HG02970 (cell line): ENCODE data around the gene FAM219A.
"Not testable (repeated sequence)": the region's sequence is repeated elsewhere in the genome, so short reads cannot be mapped to it uniquely, and the experiment has no call there.

Source experiments
- ATAC-seq: cut with Tn5 transposase; IDR thresholded peaks from one replicate; pipeline ENCODE4 v1.9.1; 2021; ENCODE audit warnings: mild to moderate bottlenecking, moderate library complexity, moderate number of reproducible peaks; ENCODE audit not compliant: unreplicated experiment, low FRiP score

Gene FAM219A

DNA sequence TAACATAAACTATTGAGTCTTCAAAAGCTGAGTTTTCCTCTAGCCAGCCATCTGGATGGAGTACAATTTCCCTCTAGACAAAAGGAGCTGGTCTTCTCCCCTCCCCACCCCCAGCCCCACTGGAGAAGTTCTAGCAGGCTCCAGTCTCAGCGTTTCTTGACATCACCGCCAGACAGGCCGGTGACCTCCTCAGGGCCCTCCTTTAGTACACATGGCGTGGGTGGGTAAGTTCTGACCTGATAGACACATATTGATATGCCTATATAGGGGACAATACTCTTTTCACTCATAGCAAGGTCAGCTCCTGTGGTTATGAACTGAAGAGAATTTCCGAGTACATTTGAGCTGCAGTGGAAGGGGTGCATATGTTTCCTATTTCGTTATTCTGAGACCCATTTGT is 27.5 kb upstream of the FAM219A start:
- no peak for ATAC-seq

- ATAC-seq: no peak
Measured at GRCh38 chr9:34484678-34485077, 26.3 kb upstream of the FAM219A start.

- ATAC-seq: not testable (repeated sequence)
Measured at GRCh38 chr9:34482746-34483145, 24.4 kb upstream of the FAM219A start.

DNA sequence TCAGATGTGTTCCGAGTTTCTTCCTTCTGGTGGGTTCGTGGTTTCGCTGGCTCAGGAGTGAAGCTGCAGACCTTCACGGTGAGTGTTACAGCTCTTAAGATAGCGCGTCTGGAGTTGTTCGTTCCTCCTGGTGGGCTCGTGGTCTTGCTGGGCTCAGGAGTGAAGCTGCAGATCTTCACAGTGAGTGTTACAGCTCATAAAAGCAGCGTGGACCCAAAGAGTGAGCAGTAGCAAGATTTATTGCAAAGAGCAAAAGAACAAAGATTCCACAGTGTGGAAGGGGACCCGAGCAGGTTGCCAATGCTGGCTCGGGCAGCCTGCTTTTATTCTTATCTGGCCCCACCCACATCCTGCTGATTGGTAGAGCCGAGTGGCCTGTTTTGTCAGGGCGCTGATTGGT is 23.2 kb upstream of the FAM219A start:
- not testable (repeated sequence) for ATAC-seq

GRCh38 chr9:34479431-34479866 is 21.1 kb upstream of the FAM219A start:
- ATAC-seq: no peak

GRCh38 chr9:34477541-34477940 is 19.2 kb upstream of the FAM219A start:
- ATAC-seq: no peak

DNA sequence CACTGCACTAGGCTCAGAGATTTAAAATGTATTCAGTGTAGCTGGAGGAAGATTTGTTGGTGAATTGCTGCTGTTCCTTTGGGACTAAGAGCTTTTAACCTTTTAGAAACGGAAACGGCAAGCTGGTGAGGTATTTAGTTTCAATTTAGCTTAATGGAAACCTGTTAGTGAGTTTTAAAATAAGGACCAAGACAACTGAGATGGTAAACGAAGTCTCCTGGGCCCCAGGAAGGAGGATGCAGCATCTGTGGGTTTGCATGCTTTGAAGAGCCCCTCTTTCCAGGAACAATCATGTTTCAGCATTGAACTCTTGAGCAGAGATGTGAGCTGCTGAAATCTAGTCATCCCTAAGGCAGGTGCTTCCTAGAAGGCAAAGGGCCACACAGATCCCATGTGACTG is 16.7 kb upstream of the FAM219A start:
- ATAC-seq: no peak

DNA sequence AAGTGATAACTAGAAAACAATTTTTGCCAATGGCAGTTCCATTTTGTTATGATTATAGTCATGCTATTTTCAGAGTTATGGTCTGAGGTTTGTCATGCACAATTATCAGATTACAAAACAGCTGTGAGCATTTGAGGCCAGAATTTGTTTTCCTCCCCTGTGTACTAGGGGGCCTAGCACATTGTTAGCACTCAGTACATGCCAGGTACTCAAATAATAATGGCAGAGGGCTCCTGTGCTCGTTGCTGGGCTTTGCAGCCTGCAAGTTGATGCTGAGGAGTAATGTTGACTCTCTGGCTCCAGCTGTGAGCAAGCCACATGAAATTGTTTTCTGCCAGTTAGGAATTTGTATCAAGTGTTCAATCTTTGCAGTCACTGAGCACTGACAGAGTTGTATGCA is 7.1 kb upstream of the FAM219A start:
- ATAC-seq: no peak

GRCh38 chr9:34464571-34464970 is 6.2 kb upstream of the FAM219A start:
- ATAC-seq: no peak

GRCh38 chr9:34463901-34464232 is 5.5 kb upstream of the FAM219A start:
- no peak for ATAC-seq

DNA sequence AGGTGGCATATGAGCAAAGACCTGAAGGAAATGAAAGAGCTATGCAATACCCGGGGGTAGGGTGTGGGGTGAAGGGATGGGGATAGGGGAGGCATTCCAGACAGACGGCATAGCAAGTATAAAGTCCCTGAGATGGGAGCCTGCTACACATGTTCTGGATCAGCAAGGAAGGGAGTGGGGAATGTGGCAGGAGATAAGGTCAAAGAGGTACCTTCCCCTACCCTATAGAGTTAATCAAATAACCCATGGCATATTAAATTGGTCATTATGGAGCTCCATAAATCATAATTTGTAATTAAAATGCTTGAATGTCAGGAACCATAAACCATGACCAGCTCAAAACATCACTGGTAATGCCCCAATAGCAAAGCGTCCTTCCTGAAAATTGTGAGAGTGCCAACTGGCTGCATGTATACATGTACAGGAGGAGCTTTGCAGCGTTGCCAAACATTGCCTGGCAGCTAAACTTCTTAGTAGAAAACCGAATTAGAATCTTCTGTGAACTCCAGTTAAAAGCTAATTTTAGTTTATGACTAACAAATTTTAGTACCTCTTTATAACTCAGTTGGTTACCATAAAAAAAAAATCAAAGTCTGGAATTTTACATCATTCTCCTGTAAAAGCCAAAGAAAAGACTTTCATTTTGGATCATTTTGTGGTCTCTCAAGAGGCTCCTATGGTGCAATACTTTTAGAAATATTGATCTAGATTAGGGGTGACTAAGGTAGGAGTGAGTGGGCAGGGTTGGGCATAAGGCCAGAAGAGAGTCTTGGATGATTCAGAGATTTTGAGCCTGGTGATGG is 4.9 kb upstream of the FAM219A start:
- no peak for ATAC-seq

DNA sequence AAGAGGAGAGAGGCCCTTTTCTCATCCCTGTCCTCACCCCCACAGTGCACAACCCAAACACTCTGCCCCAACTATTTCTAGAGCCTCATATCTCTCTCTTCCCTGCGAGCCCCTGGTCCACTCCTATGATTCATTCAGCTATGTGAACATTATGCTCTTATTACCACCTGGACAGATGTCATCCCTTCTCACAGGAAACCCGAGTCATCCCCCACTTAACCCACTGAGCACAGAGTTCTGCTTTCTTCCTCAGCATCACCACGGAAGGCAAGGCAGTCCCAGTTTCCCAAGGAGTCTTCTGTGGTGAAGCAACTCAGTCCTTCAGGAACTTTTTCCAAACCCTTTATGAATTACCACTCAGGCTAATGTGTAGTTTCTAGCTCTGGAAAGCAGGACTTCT is 1.6 kb upstream of the FAM219A start:
- ATAC-seq: no peak

DNA sequence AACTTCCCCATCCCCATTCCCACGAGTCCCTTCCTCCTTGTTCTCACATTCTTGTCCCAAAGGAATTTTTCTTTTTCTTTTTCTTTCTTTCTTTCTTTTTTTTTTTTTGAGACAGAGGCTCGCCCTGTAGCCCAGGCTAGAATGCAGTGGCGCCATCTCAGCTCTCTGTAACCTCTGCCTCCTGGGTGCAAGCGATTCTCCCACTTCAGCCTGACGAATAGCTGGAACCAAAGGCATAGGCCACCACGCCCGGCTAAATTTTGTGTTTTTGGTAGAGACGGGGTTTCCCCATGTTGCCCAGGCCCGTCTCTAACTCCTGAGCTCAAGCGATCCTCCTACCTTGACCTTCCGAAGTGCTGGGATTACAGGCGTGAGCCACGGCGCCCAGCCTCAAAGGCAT is 986 bp upstream of the FAM219A start:
- no peak for ATAC-seq

DNA sequence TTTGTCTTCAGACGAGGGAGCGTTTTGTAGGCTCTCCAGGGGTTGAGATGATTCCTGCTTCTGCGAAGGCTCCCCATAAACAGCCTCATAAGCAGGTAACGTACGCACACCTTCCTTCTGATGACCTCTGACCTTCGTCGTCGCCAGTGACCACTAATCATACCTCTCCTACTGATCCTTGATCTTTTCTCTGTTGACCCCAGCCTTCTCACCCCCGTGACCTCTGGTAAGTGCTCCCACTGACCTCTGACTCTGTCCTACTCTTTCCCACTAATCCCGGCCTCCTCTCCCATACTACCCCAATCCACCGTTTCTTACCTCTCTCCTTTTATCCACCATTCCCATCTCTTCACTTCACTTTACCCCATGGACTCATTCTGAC is 580 bp upstream of the FAM219A start:
- no peak for ATAC-seq

DNA sequence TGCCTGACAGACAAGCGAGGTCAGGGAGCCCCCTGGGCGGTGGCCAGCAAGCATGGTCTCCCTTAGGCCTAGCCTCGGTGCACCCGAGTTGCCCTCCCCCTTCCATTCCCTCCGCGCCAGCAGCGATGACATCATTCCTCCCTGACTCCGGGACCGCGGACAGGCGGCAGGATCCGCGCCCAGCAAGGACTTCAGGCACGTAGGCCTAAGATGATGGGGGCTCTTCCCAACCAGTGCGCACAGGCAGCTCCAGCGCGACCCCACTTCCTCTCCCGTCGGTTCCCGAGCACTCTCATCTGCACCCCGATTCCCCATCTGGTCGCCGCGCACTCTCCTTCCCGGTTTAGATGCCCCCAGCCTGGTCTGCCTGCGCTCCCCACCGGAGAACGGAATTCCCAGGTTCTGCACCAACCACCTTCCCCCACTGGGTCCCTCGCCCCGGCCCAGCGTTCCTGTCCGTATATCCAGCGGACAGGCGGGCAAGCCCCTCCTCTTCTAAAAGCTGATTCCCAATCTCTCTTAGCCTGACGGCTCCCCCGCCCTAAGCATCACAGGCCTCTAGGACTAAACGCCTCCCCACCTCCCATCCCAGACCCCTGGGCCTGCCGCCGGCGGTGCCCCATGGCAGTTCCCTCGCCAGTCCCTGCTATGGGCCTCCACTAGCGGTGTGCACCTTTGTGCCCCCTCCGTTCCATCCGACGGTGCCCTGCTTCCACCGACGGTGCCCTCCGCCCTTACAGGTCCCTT is 931 bp downstream of the FAM219A start:
- ATAC-seq: no peak

- no peak for ATAC-seq
Measured at GRCh38 chr9:34456746-34457145, 1.6 kb downstream of the FAM219A start.

DNA sequence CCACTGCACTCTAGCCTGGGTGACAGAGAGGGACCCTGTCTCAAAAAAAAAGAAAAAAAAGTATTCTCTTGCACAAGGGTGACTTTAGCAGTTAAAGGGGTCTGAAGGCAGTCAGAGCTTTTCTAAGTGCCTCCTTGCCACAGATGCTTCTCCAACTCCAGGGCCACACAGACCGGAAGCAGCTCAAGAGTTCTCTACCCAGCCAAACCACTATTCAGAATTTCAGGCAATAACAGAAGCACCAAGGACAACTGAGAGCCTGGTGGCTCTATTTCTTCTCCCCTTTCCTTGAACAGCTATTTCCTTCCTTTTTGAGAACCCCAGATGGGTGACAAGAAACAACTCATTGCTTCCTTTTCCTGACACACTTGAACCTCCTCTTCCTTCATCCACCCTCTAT is 2.2 kb downstream of the FAM219A start:
- no peak for ATAC-seq

DNA sequence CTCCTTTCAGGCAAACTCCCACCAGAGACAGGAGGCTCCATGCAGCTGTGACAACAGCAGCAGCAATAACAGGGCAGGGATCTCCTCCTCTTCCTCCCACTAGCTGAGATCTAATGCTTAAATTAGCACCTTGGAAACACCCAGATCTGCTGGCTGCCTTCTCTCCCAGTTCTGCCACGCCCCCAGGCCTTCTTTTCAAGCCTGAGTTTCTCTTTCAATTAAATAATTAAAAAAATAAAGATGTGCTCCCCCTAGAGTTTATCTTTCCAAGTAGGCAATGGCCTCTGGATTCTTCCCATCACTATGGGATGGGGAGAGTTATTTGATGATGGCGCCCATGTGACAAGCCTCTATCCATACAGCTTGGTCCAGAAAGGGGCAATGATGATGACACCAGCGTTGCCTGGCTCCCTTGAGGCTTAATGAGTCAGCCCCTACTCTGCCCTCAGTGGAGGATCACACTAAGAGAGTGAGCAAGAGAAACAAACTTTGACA is 3.8 kb downstream of the FAM219A start:
- ATAC-seq: no peak

- ATAC-seq: no peak
Measured at GRCh38 chr9:34452568-34452967, 5.8 kb downstream of the FAM219A start.

GRCh38 chr9:34451545-34451944 is 6.8 kb downstream of the FAM219A start:
- no peak for ATAC-seq

DNA sequence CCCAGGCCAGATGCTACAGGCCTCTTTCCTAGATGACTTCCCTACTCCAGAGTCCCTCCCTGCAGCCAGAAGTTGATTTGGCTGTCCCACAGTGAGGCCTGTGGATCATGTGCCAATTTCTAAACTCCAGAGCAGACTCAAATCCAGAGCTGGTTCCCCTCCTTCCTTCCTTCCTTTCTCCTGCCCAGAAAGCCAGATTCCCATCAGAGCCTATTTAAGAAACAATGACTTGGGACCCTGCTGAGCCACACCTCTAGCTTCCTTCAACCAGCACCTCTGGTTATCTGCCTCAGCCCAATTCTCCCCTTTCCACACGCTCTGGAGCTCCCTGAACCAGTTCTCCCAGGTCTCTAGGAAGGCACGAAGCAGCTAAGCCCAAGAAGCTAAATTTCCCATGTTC is 7.2 kb downstream of the FAM219A start:
- ATAC-seq: no peak

- ATAC-seq: no peak
Measured at GRCh38 chr9:34450644-34451043, 7.7 kb downstream of the FAM219A start.
